ENCODE data around the gene MYL12B.

The MYL12B gene

GRCh38 chr18:3248062-3248657 is 13.8 kb upstream of the MYL12B start:
- DNase-seq (ENCODE audit: insufficient read length, low spot score): no peak
- no peak for FAIRE-seq
- no peak for TF ChIP-seq CTCF (IDR thresholded peaks at IDR 0.05; ENCODE audit: insufficient read depth, missing control alignments)

GRCh38 chr18:3248658-3249359 is 13.1 kb upstream of the MYL12B start:
- FAIRE-seq (no peak), DNase-seq (ENCODE audit: insufficient read length, low spot score) (no peak)
- no peak for TF ChIP-seq CTCF (IDR thresholded peaks at IDR 0.05; ENCODE audit: insufficient read depth, missing control alignments)

- TF ChIP-seq CTCF (IDR thresholded peaks at IDR 0.05; ENCODE audit: insufficient read depth, missing control alignments): no peak
- no peak for FAIRE-seq
- no peak for DNase-seq (ENCODE audit: insufficient read length, low spot score)
Measured at GRCh38 chr18:3250237-3251107, 11.5 kb upstream of the MYL12B start.

GRCh38 chr18:3251249-3251962 is 10.5 kb upstream of the MYL12B start:
- no peak for DNase-seq (ENCODE audit: insufficient read length, low spot score)
- FAIRE-seq: no peak
- no peak for TF ChIP-seq CTCF (IDR thresholded peaks at IDR 0.05; ENCODE audit: insufficient read depth, missing control alignments)

- no peak for FAIRE-seq
- DNase-seq (ENCODE audit: insufficient read length, low spot score): no peak
- no peak for TF ChIP-seq CTCF (IDR thresholded peaks at IDR 0.05; ENCODE audit: insufficient read depth, missing control alignments)
Measured at GRCh38 chr18:3251963-3252277, 10.0 kb upstream of the MYL12B start.

GRCh38 chr18:3252843-3253242 is 9.1 kb upstream of the MYL12B start:
- no peak for TF ChIP-seq CTCF (IDR thresholded peaks at IDR 0.05; ENCODE audit: insufficient read depth, missing control alignments)
- FAIRE-seq: peak; percentile 67

More at GRCh38 chr18:3252843-3253242, 9.1 kb upstream of the MYL12B start:
- DNase-seq (ENCODE audit: insufficient read length, low spot score): no peak

All from D721Med (cell line).